Measurements from ENCODE around the gene NDUFB4.
A peak's percentile ranks its signal among the peaks of the same experiment; 100 is the strongest.

The NDUFB4 gene

GRCh38 chr3:120640231-120640630 is 44.1 kb downstream of the NDUFB4 start:
- Histone ChIP-seq H3K4me3 (no peak overlapping the region), H3K9ac (ENCODE audit: insufficient read length) (no peak overlapping the region), H3K27ac (no peak overlapping the region), H3K9me3 (ENCODE audit: low read depth, low read length) (no peaks in the 10 kb centered on the region), H3K36me3 (ENCODE audit: insufficient read depth, low read length) (no peaks in the 10 kb centered on the region)
- DNase-seq (ENCODE audit: low read depth, low spot score), result no peak
- TF ChIP-seq EZH2 (IDR thresholded peaks at IDR 0.05) (no peak), POLR2AphosphoS5 (IDR thresholded peaks at IDR 0.05; ENCODE audit: borderline replicate concordance, low read depth, low read length) (no peak), FOXP2 (optimal IDR thresholded peaks at IDR 0.05; ENCODE audit: control extremely low read depth, extremely low read length, insufficient read depth) (no peak)

GRCh38 chr3:120641696-120642246 is 45.6 kb downstream of the NDUFB4 start:
- no peak for DNase-seq (ENCODE audit: low read depth, low spot score)
- no peak overlapping the region for H3K4me3 ChIP-seq
- no peak overlapping the region for H3K27ac ChIP-seq
- TF ChIP-seq POLR2AphosphoS5 (IDR thresholded peaks at IDR 0.05; ENCODE audit: borderline replicate concordance, low read depth, low read length), result no peak
- no peak for TF ChIP-seq FOXP2 (optimal IDR thresholded peaks at IDR 0.05; ENCODE audit: control extremely low read depth, extremely low read length, insufficient read depth)
- TF ChIP-seq EZH2 (IDR thresholded peaks at IDR 0.05), result no peak
- no peaks in the 10 kb centered on the region for H3K36me3 ChIP-seq (ENCODE audit: insufficient read depth, low read length)
- no peak overlapping the region for H3K9ac ChIP-seq (ENCODE audit: insufficient read length)
- no peaks in the 10 kb centered on the region for H3K9me3 ChIP-seq (ENCODE audit: low read depth, low read length)

- H3K27ac ChIP-seq, result no peak overlapping the region
Measured at GRCh38 chr3:120642368-120642948, 46.3 kb downstream of the NDUFB4 start.

GRCh38 chr3:120645083-120645845 is 49.1 kb downstream of the NDUFB4 start:
- no peak for DNase-seq (ENCODE audit: low read depth, low spot score)
- no peaks in the 10 kb centered on the region for H3K36me3 ChIP-seq (ENCODE audit: insufficient read depth, low read length)
- peak overlapping the region; percentile 5; the same call in 1 of the 2 replicates for H3K27ac ChIP-seq
- H3K4me3 ChIP-seq, result peak overlapping the region; percentile 20; the same call in 1 of the 2 replicates
- no peak overlapping the region for H3K9ac ChIP-seq (ENCODE audit: insufficient read length)
- H3K9me3 ChIP-seq (ENCODE audit: low read depth, low read length), result no peaks in the 10 kb centered on the region
- TF ChIP-seq EZH2 (IDR thresholded peaks at IDR 0.05), result no peak
- TF ChIP-seq FOXP2 (optimal IDR thresholded peaks at IDR 0.05; ENCODE audit: control extremely low read depth, extremely low read length, insufficient read depth), result no peak
- TF ChIP-seq POLR2AphosphoS5 (IDR thresholded peaks at IDR 0.05; ENCODE audit: borderline replicate concordance, low read depth, low read length), result no peak

More at GRCh38 chr3:120642368-120642948, 46.3 kb downstream of the NDUFB4 start:
- DNase-seq (ENCODE audit: low read depth, low spot score), result no peak
- TF ChIP-seq FOXP2 (optimal IDR thresholded peaks at IDR 0.05; ENCODE audit: control extremely low read depth, extremely low read length, insufficient read depth), result no peak
- Histone ChIP-seq H3K9me3 (ENCODE audit: low read depth, low read length) (no peaks in the 10 kb centered on the region), H3K4me3 (no peak overlapping the region), H3K9ac (ENCODE audit: insufficient read length) (no peak overlapping the region), H3K36me3 (ENCODE audit: insufficient read depth, low read length) (no peaks in the 10 kb centered on the region)

GRCh38 chr3:120646771-120647432 is 50.8 kb downstream of the NDUFB4 start:
- TF ChIP-seq POLR2AphosphoS5 (IDR thresholded peaks at IDR 0.05; ENCODE audit: borderline replicate concordance, low read depth, low read length), result no peak
- TF ChIP-seq EZH2 (IDR thresholded peaks at IDR 0.05), result no peak
- no peak for TF ChIP-seq FOXP2 (optimal IDR thresholded peaks at IDR 0.05; ENCODE audit: control extremely low read depth, extremely low read length, insufficient read depth)
- H3K27ac ChIP-seq, result no peak overlapping the region
- no peaks in the 10 kb centered on the region for H3K9me3 ChIP-seq (ENCODE audit: low read depth, low read length)
- no peaks in the 10 kb centered on the region for H3K36me3 ChIP-seq (ENCODE audit: insufficient read depth, low read length)
- H3K9ac ChIP-seq (ENCODE audit: insufficient read length), result no peak overlapping the region
- DNase-seq (ENCODE audit: low read depth, low spot score), result no peak
- no peak overlapping the region for H3K4me3 ChIP-seq

GRCh38 chr3:120648290-120648689 is 52.2 kb downstream of the NDUFB4 start:
- H3K9ac ChIP-seq (ENCODE audit: insufficient read length), result no peak overlapping the region
- H3K27ac ChIP-seq, result no peak overlapping the region
- no peaks in the 10 kb centered on the region for H3K36me3 ChIP-seq (ENCODE audit: insufficient read depth, low read length)
- no peak overlapping the region for H3K4me3 ChIP-seq
- no peak for DNase-seq (ENCODE audit: low read depth, low spot score)
- no peaks in the 10 kb centered on the region for H3K9me3 ChIP-seq (ENCODE audit: low read depth, low read length)
- TF ChIP-seq EZH2 (IDR thresholded peaks at IDR 0.05) (no peak), FOXP2 (optimal IDR thresholded peaks at IDR 0.05; ENCODE audit: control extremely low read depth, extremely low read length, insufficient read depth) (no peak), POLR2AphosphoS5 (IDR thresholded peaks at IDR 0.05; ENCODE audit: borderline replicate concordance, low read depth, low read length) (no peak)

GRCh38 chr3:120649830-120650233 is 53.7 kb downstream of the NDUFB4 start:
- Histone ChIP-seq H3K9me3 (ENCODE audit: low read depth, low read length) (no peaks in the 10 kb centered on the region), H3K9ac (ENCODE audit: insufficient read length) (no peak overlapping the region), H3K4me3 (no peak overlapping the region), H3K27ac (no peak overlapping the region), H3K36me3 (ENCODE audit: insufficient read depth, low read length) (no peaks in the 10 kb centered on the region)
- TF ChIP-seq EZH2 (IDR thresholded peaks at IDR 0.05) (no peak), FOXP2 (optimal IDR thresholded peaks at IDR 0.05; ENCODE audit: control extremely low read depth, extremely low read length, insufficient read depth) (no peak), POLR2AphosphoS5 (IDR thresholded peaks at IDR 0.05; ENCODE audit: borderline replicate concordance, low read depth, low read length) (no peak)
- no peak for DNase-seq (ENCODE audit: low read depth, low spot score)

GRCh38 chr3:120650311-120650710 is 54.2 kb downstream of the NDUFB4 start:
- Histone ChIP-seq H3K4me3 (no peak overlapping the region), H3K36me3 (ENCODE audit: insufficient read depth, low read length) (no peaks in the 10 kb centered on the region), H3K27ac (no peak overlapping the region), H3K9me3 (ENCODE audit: low read depth, low read length) (no peaks in the 10 kb centered on the region), H3K9ac (ENCODE audit: insufficient read length) (no peak overlapping the region)
- no peak for DNase-seq (ENCODE audit: low read depth, low spot score)
- TF ChIP-seq FOXP2 (optimal IDR thresholded peaks at IDR 0.05; ENCODE audit: control extremely low read depth, extremely low read length, insufficient read depth), result no peak
- TF ChIP-seq EZH2 (IDR thresholded peaks at IDR 0.05), result no peak
- TF ChIP-seq POLR2AphosphoS5 (IDR thresholded peaks at IDR 0.05; ENCODE audit: borderline replicate concordance, low read depth, low read length), result no peak

All from SK-N-MC (cell line).